NCI-H2227 (cell line): ENCODE measurements around the gene KCNJ15.

Source experiments
- DNase-seq: peaks from one replicate; lab custom pipeline; 2025; ENCODE audit not compliant: unreplicated experiment; lab: John Stamatoyannopoulos, UW

The KCNJ15 gene

DNA sequence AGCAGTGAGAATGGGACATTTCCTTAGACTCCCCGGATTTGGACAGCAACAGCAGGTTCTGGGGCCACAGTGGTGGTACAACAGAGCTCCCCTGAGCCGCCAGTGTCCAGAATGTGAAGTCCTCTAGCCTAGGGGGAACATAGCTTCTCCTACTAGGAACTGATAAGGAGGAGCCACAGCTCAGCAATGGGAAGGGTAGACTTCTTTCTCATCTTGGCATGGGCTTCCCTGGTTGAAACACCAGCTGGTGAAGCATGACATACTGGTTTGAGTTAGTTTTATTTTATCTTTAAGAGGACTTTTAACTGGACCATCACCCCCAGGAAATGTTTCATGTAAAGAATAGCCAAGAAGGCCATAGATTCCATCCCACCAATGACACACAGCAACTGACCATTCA is 68.4 kb downstream of the KCNJ15 start:
- DNase-seq: no peak

DNA sequence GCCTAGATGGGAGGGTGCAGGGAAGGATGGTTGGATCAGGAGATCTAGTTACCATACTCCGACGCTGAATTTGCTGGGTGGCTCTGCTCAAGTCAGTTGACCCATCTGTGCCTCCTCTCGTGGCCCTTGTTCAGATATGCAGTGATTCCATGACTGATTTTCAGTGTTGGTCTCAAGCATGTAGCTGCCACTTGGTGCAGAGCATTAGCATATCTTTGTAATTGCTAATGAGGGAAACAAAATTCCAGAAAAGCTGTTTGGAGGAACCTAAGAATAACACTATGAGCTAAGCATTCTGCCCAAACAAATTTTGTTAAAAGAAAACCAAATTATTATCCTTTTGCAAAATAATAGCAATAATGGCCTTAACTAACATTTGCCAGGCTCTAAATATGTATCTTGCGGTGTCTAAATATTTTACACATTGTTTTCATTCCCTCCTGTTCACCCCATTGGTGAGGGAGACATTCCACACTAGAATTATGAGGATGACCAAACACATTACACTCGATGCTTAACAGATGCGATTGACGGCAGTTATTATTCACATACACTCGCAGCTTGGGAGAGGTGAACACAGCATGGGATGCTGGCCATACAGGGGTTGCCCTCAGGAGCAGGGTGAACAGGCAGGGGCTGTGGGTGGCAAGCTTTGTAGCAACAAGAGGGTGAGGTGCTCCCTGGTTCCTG is 69.1 kb downstream of the KCNJ15 start:
- DNase-seq: no peak

DNA sequence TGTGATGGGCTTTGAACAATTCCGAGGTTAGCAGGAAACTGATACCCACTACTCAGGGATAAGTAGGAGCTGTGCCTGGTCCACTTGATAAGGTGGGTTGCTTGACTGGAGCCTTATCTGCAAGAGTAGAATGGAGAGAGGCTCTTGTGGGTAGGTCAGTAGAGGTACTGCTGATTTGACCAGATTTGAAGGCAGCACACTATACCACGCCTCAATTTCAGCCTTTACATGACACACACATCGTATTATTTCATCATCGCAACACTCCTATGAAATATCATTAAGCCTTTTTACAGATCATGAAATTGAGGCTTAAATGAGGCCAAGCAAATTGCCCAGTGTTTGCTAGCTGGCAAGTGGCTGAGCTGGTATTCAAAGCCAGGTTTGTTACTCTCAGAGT is 69.6 kb downstream of the KCNJ15 start:
- no peak for DNase-seq

DNA sequence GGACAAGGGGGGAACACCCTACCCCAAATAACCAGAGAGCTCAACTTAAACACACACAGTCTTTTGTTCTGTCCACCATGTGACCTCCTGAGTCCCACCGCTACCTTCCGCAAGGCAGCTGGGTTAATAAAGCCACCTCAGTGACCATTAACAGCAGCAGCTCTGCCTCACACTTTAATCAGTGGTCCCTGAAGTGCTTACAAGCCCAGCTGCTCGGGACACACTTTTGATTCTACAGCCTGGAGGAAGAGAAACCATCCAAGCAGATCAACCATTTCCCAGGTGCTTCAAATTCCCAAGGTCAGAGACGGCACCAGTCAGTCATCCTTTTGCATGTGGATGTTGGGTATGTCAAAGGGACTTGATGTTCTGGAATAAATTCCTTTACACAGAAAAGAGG is 70.1 kb downstream of the KCNJ15 start:
- no peak for DNase-seq

DNA sequence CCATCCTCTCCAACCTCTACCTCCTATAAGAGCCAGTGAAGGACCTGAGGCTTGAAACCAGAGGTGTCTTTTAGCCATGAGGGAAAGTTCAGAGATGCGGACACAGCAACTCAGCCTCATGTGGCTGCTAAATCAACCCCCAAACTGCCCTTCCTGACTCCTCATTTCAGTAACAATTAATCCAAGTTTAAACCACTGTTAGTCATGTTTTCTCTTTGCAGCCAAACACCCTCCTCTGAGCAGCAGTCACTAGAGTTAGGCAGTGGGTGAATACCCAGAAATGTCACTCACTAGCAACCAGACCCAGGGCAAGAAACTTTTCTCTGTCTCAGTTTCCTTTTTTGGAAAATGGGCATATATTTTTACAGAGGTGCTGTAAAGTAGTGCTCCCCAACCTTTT is 71.2 kb downstream of the KCNJ15 start:
- DNase-seq: no peak

DNA sequence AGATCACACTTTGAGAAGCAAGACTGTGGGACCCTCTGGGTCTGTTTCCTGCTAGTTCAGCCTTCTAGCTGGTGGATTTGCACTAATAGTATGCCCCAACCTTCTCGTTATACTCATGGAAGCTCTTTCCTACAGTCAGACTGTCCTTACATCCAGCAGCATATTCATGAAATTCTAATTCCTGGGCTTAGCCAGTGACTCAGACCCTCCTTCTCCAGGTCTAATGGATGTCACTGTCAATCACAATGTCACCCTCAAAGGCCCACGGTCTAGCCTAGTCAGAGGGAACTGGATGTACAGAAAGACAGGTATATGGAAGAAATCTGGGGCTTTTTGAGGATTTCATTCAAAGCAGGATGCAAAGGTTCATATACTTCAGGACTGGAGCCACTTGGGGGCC is 72.4 kb downstream of the KCNJ15 start:
- DNase-seq: no peak

DNA sequence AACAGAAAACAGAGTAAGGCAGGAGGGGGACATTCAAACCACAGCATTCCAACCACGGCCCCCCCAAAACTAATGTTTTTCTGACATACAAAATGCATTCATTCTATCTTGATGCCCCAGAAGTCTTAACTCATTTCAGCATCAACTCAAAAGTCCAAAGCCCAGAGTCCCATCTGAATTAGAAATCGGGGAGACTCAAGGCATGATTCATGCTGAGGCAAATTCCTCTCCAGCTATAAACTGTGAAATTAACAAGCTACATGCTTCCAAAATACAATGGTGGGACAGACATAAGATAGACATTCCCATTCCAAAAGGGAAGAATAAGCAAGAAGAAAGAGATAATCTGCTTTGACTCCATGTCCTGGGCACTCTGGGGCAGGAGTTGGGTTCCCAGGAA is 73.9 kb downstream of the KCNJ15 start:
- DNase-seq: no peak

DNA sequence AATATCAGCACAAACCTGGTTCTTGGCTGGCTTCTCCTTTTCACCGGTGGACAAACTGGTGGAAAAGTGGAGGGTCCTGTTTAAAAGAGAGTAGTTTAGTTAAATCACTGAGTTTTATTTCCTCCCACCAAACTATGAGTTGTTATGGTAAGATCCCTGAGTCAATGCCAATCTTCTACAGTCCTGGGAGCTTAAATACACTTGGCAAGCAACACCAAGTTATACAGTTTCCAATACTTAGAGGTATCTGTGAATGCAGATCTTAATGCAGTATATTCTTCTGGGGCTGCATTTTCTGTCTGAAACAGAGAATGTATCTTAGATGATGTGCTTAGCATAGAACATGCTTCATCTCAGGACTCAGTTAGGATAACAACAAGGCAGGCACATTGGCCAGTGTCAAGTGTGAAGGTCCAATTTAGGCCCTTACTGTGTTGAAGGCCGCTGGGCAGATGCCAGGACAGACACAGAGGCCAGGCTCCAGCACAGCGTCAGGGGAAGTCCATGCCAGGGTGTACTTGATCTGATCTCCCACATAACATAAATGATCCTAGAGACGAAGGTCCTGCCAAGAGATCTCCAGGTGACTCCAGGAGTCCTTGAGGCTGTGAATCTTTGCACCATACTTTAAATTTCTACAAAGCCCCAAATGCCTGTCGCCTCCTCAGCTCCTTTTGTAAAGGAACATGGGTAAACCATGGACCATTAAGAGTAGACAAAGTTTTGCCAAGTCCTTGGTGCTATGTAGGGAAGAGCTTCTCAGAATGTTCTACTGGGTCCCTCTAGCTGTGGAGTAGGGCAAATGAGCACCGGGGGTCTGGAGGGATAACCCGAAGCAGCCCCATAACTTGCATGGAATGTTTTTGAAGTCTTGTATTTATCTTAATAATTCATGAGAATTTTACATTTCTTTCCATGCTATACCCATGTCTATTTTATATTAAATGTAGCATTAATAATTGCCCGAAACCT is 76.8 kb downstream of the KCNJ15 start:
- DNase-seq: no peak

DNA sequence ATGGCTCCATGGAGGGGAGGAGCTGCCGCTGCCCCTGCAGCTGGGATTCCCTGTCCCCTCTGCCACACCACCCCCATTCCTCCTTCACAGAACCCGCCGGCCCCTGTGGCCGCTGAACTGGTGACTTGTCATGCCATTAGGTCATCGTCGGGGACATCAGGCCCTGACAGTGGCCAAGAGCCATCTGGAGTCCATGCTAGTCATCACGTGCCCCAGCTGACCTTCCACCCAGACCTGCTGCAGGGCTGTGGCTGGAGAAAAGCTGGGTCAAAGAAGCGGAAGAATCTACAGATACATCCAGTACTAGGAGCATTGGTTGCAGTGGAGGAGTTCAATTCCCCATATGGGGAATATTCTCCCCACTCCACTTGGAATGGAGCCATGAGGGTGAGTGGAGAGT is 78.1 kb downstream of the KCNJ15 start:
- no peak for DNase-seq

DNA sequence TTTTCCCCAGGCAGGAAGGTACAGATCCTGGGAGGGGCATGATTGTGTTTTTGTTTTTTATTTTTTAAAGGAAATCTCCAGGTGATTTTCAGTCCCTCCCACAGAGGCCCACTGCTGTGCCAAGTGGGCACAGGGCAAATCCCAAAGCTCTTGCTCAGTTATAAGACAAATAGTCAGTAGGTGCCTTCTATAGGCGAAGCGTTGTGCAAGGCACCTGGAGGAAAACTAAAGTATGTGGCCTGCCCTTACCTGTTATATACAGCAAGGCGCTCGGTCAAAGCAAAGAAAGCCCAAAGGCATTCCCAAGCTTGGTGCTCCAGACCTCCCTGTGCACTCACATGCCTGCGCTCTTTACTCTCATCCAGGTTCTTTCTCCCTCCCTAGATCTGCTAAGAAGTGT is 81.0 kb downstream of the KCNJ15 start:
- no peak for DNase-seq

DNA sequence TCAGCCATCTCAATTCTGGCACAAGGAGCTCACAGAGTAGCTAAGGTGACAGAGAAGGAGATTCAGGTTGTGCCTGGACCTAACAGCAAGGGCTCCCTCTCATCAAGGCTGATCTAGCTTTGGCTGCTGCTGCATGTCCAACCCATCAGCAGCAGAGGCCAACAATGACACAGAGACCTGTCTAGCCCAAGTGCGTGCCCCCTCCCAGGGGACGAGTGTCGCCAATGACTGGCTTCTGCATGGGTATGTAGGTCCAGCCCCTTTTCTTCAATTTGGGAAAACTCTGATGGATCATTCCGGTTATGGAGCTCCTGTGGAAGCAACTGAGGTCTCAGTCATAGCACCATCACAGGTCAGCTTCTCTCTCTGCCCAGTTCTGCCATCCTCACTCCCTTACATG is 83.3 kb downstream of the KCNJ15 start:
- DNase-seq: no peak

DNA sequence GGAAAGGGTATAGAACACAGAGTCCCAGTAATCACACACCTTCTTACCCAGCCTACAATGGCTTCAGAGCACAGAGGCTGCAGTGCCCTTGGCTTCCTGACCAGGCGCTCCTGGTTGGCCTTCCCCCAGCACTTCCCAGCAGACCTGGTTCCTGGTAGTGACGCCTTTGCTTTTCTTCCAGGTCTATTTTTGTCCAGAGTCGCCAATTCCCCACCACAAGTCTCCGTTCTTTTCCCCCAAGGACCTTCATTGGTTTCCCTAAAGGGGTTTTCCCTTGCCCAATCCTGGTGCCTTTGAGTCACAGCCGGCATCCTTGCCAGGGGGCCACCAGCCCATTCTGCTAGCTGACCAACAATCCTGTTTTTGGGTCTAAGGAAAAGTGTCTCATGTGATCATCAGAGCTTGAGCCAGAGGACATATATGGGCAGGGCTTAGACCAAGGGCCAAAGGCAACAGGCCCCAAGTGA is 84.8 kb downstream of the KCNJ15 start:
- DNase-seq: no peak

DNA sequence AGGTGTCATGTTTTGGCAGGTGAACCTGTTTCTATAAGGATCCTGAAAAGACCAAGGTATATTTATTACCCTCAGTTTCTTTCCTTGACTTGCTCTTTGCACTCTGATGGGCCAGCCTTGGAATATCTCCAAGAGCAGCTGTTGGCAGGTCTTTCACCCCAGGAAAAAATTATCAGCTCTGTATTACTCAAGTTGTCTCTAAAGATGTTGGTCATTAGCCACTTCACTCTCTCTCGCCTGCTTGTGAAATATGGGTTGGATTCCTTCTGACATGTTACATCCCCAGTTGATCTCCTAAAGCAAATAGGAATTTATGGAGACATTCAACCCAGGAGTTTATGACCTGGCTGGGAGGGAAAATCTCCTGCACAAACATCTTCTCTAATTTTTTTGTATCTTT is 85.9 kb downstream of the KCNJ15 start:
- no peak for DNase-seq

DNA sequence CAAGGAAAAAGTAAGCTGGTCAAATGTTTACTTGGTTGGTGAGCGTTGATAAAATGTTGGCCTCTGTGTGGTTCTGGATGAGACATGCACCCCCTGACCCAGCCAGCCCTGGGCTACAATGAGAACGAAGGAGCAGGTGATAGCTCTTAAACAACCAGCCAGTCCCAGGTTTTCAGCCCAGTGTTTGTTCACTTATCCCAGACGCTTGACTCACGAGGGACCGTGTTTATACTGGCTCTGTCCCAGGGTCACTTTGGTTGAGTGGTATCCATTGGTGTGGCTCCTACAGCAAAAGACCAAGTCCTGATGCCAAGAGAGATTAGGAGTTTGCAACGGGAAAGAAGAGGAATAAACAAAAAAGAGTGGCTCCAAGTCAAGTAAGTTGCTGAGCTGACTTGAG is 86.9 kb downstream of the KCNJ15 start:
- DNase-seq: no peak

DNA sequence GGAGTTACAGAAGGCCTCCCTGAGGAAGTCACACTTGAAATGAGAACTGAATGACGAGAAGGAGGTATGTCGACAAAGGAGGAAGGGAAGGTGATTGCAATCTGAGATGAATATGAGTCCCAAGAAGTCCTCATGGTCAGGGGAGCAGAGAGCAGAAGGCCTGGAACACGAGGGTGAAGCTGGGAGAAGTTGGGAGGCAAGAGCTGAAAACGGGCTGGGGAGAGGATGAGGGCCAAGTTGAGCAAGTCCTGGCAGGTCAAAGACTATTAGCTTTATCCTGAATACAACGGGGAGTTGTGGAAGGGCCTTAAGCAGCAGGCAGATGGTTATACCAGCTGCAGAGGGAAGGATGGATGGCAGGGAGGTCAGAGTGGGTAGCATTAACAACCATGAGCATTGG is 89.5 kb downstream of the KCNJ15 start:
- no peak for DNase-seq

DNA sequence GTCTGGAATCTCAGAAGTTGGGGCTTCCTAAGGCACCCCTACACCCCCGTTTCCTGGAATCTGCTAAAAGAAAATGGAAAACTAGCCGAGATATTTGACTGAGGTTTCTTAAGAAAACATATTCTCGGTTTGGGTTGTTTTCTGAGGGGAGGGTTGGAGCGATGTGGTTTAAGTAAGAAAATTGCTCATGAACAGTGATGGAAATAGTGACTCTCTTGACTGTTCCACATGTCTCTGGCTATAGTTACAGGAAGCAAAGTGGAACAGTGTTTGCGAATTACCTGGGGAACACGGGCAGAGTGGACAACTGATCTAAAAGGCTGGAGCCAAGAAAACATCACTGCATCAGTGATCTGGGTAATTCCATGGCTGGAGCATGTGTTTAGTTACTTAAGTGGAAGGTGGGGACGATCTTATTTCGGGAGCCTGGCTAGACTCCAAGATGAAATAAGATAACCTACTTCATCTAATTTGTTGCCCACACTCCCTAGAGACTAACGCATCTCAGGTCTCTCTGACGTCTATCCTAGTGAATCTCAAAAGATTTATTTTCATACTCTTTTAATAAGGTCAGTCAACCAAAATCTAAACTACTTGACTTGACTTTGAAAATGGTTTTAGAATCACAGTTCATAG is 92.4 kb downstream of the KCNJ15 start:
- DNase-seq: no peak

DNA sequence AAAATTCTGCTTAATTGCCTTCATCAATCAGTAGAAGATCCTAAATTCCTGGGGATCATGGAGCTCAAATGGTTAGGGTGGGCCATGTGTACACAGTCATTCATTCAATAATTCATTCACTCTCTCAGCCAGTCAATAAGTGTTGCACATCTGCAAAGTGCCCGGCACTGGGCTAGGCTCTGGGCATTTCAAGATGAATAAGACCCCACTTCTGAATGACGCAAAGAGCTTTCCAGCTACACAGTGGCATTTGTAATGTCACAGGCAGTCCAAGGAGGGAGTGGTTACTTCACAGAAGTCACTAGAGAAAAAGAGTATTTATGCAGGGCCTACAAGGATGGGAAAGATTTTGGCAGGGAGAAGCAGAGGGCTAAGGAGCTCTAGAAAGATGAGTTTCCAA is 93.2 kb downstream of the KCNJ15 start:
- no peak for DNase-seq

DNA sequence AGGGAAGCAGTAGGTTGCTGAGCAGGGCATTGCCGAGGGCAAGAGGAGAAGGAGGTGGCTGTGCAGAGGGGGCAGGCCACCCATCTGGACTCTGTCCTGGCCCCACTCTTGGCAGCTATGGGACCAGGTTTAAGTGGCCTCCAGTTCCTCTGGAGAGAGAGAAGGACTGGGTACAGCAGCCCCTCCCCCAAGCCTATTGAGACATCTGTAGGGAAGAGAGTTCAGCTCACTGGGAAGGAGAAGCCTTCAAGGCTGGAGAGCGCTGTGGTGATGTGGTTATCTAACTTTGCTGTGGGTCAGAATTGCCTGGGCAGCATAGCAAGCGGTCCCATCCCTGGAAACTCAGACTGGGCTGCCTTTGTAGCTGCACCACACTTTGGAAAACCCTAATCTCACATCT is 93.9 kb downstream of the KCNJ15 start:
- DNase-seq: no peak

DNA sequence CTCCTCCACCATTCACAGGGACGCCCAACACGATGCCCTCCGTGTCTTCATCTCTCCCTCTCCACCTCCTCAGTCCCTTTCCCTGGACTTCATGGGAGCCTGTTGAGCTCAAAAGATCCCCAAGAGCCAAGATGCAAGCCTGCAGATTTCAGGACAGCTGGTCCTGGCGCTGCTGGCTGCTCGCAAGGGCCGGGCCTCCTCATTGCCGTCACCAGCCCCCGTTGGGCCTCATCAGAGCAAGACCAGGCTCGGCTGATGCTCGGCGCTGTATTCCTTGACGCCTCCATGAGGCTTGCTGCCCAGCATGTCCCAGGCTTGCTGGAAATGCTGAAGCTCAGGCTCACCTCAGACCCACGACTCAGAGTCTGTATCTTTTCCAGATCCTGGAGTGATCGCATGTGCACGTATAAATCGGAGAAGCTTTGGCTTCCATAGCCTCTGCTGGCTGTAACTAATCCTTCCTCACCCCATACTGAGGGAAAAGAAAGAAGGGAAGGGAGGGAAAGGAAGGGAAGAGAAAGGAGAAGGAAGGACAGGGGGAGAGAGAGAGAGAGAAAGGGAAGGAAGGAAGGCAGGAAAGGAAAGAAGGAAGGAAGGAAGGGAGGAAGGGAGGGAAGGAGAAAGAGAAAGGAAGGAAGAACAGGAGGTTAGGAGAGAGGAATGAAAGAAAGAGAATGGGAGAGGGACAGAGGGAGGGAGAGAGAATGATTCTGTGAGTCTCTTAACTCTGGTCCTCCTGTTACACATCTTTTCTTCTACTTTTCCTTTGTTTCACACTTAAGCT is 94.6 kb downstream of the KCNJ15 start:
- no peak for DNase-seq

DNA sequence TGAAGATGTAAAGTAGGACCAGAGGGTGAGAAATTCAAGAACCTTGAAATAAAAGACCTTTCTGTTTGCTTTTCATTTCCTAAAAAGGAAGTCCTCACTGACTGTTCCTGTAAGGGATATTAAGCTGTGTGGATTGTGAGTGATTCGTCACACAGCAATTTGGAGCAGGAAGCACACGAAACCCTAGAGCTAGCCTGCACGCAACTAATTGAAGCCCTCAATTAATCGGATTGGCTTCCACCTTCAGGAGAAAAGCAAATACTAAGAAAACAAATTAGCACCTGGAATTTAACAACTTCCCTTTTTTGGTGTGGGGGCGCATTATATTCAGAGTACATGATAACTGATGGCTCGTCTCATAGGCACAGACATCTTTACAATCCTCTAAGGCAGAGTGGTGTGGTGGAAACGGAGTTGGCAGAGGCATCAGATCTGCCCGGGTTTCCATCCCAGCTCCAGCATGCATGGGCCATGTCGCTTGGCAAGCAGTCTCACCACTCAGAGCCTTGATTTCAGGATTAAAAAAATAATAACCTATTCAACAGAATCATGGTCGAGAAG is 95.2 kb downstream of the KCNJ15 start:
- DNase-seq: no peak
